CD4-positive, alpha-beta memory T cell (primary cell): ENCODE data around the gene OR51B5. TPM values are rescaled to one million over a fixed set of nuclear protein-coding genes. Genes with fewer than 3 reads are reported as not detected.
"Not testable (repeated sequence)": the region's sequence is repeated elsewhere in the genome, so short reads cannot be mapped to it uniquely, and the experiment has no call there.

Experiments
- CTCF ChIA-PET: fragments of 350-600 bp; sonication (Branson Sonifier 250); formaldehyde crosslinking; loops from one replicate; lab custom pipeline; 2021; ENCODE audit warnings: inconsistent platforms; ENCODE audit not compliant: partially characterized antibody; lab: Charles Lee
- POLR2A ChIA-PET: fragments of 350-600 bp; sonication (Branson Sonifier 250); formaldehyde crosslinking; loops from one replicate; lab custom pipeline; 2021; ENCODE audit not compliant: partially characterized antibody; lab: Charles Lee
- DNase-seq, 5 donors: peaks; one replicate each; pipeline versions ENCODE4 v3.0.0 to v3.0.0-alpha.2; 2020 to 2022; ENCODE audit warnings: mixed read lengths in 1 of 5
- H3K27ac ChIP-seq: one replicate; pipeline ENCODE4 v1.7.0; 2013; ENCODE audit warnings: low read depth, low read length
- H3K27me3 ChIP-seq: 2 replicates; pipeline ENCODE4 v1.7.0; 2013; ENCODE audit warnings: mild to moderate bottlenecking, low read length, moderate library complexity; ENCODE audit not compliant: insufficient read depth
- H3K36me3 ChIP-seq: 2 replicates; pipeline ENCODE4 v1.7.0; 2013; ENCODE audit warnings: mild to moderate bottlenecking, low read length, moderate library complexity; ENCODE audit not compliant: insufficient read depth
- H3K4me1 ChIP-seq: 2 replicates; pipeline ENCODE4 v1.7.0; 2013; ENCODE audit warnings: mild to moderate bottlenecking, low read length, moderate library complexity; ENCODE audit not compliant: insufficient read depth
- H3K4me3 ChIP-seq, 2 donors: one replicate each; pipeline ENCODE4 v1.7.0; 2013; ENCODE audit warnings: low read length in 2 of 2, mild to moderate bottlenecking in 1 of 2
- H3K9me3 ChIP-seq, 2 donors: one replicate each; pipeline ENCODE4 v1.7.0; 2013; ENCODE audit warnings: low read length in 2 of 2, control low read depth in 1 of 2; ENCODE audit not compliant: control insufficient read depth in 1 of 2
- H3K27ac Mint-ChIP-seq, 7 donors: one replicate each; pipeline ENCODE4 v1.8.0; 2020 to 2021; ENCODE audit warnings: mixed read lengths in 7 of 7, mild to moderate bottlenecking in 6 of 7, inconsistent platforms in 3 of 7, moderate library complexity in 3 of 7
- H3K27me3 Mint-ChIP-seq, 2 donors: one replicate each; pipeline ENCODE4 v1.8.0; 2020 to 2021; ENCODE audit warnings: mixed read lengths in 2 of 2
- H3K36me3 Mint-ChIP-seq, 2 donors: one replicate each; pipeline ENCODE4 v1.8.0; 2020 to 2021; ENCODE audit warnings: mixed read lengths in 2 of 2, inconsistent platforms in 1 of 2, mild to moderate bottlenecking in 1 of 2
- H3K4me1 Mint-ChIP-seq, 4 donors: one replicate each; pipeline ENCODE4 v1.8.0; 2020 to 2021; ENCODE audit warnings: mixed read lengths in 4 of 4, mild to moderate bottlenecking in 1 of 4
- H3K4me3 Mint-ChIP-seq, 8 donors: one replicate each; pipeline ENCODE4 v1.8.0; 2020 to 2021; ENCODE audit warnings: mixed read lengths in 8 of 8, mild to moderate bottlenecking in 7 of 8, moderate library complexity in 6 of 8, inconsistent platforms in 3 of 8
- H3K9me3 Mint-ChIP-seq, 8 donors: one replicate each; pipeline ENCODE4 v1.8.0; 2020 to 2021; ENCODE audit warnings: mixed read lengths in 8 of 8, mild to moderate bottlenecking in 5 of 8, inconsistent platforms in 3 of 8, moderate library complexity in 1 of 8
- intact Hi-C: fragments of 100-400 bp; cut with micrococcal nuclease; formaldehyde crosslinking; loops from one replicate; pipeline ENCODE4 v1.15.1; 2023
- polyA plus RNA-seq, 2 donors: library from polyadenylated mRNA; unstranded; fragments of 300-500 nt; fragmentation: Illumina TruSeq; gene quantifications; one replicate each; pipeline ENCODE4 v1.2.3, GENCODE V29; 2021
- total RNA-seq, 2 experiments: library from RNA; stranded (reverse); gene quantifications; one replicate each; pipeline ENCODE4 v1.2.3, GENCODE V29; 2021

The OR51B5 gene
- total and polyA plus RNA-seq, 4 experiments from 2014 or later: not detected

GRCh38 chr11:5367448-5368074 is 24.2 kb upstream of the OR51B5 start:
- intact Hi-C loops: no loop called here
- H3K4me1 Mint-ChIP-seq: no peaks in the 10 kb centered on the region
- Histone ChIP-seq H3K9me3 (no peaks in the 10 kb centered on the region), H3K4me3 (no peak overlapping the region), H3K36me3 (no peaks in the 10 kb centered on the region), H3K4me1 (no peaks in the 10 kb centered on the region), H3K27ac (no peak overlapping the region), H3K27me3 (no peaks in the 10 kb centered on the region)
- no peak overlapping the region for H3K27ac Mint-ChIP-seq
- ChIA-PET POLR2A (no interaction called here), CTCF (no interaction called here)
- H3K27me3 Mint-ChIP-seq: peaks cover 2 to 3% of the 10 kb centered on the region in 2 donors
- H3K36me3 Mint-ChIP-seq: no peaks in the 10 kb centered on the region
- no peak overlapping the region for H3K4me3 Mint-ChIP-seq
- no peak for DNase-seq
- H3K9me3 Mint-ChIP-seq: peaks cover 0 to under 1% (median 0%) of the 10 kb centered on the region in 8 donors

GRCh38 chr11:5366856-5367255 is 23.5 kb upstream of the OR51B5 start:
- peaks cover 2 to 3% of the 10 kb centered on the region in 2 donors for H3K27me3 Mint-ChIP-seq
- ChIA-PET POLR2A (no interaction called here), CTCF (no interaction called here)
- H3K9me3 Mint-ChIP-seq: no peaks in the 10 kb centered on the region
- Histone ChIP-seq H3K4me3 (no peak overlapping the region), H3K9me3 (no peaks in the 10 kb centered on the region), H3K36me3 (no peaks in the 10 kb centered on the region), H3K27me3 (no peaks in the 10 kb centered on the region), H3K4me1 (no peaks in the 10 kb centered on the region), H3K27ac (no peak overlapping the region)
- no peaks in the 10 kb centered on the region for H3K36me3 Mint-ChIP-seq
- DNase-seq: no peak
- H3K4me1 Mint-ChIP-seq: no peaks in the 10 kb centered on the region
- H3K27ac Mint-ChIP-seq: no peak overlapping the region
- no peak overlapping the region for H3K4me3 Mint-ChIP-seq
- intact Hi-C loops: no loop called here

GRCh38 chr11:5366365-5366764 is 23.0 kb upstream of the OR51B5 start:
- H3K36me3 ChIP-seq, POLR2A ChIA-PET, CTCF ChIA-PET, H3K27ac Mint-ChIP-seq, intact Hi-C loops, H3K27me3 ChIP-seq, H3K4me3 Mint-ChIP-seq, H3K9me3 ChIP-seq, DNase-seq, H3K4me1 ChIP-seq, H3K4me1 Mint-ChIP-seq, H3K9me3 Mint-ChIP-seq, H3K36me3 Mint-ChIP-seq, H3K27ac ChIP-seq, H3K27me3 Mint-ChIP-seq, H3K4me3 ChIP-seq: not testable (repeated sequence)

- no peaks in the 10 kb centered on the region for H3K36me3 ChIP-seq
- Mint-ChIP-seq H3K4me3 (no peak overlapping the region), H3K36me3 (no peaks in the 10 kb centered on the region), H3K27ac (no peak overlapping the region), H3K27me3 (peaks cover 2 to 3% of the 10 kb centered on the region in 2 donors), H3K4me1 (no peaks in the 10 kb centered on the region), H3K9me3 (peaks cover 0 to 6% (median 0%) of the 10 kb centered on the region in 8 donors)
- H3K27ac ChIP-seq: no peak overlapping the region
- no peaks in the 10 kb centered on the region for H3K4me1 ChIP-seq
- no peaks in the 10 kb centered on the region for H3K27me3 ChIP-seq
- no peak for DNase-seq
- ChIA-PET POLR2A (no interaction called here), CTCF (no interaction called here)
- H3K4me3 ChIP-seq: no peak overlapping the region
- no peaks in the 10 kb centered on the region for H3K9me3 ChIP-seq
- intact Hi-C loops: no loop called here
Observed at GRCh38 chr11:5364214-5364613, 20.9 kb upstream of the OR51B5 start.

- H3K9me3 Mint-ChIP-seq: peaks cover 0 to 6% (median 0%) of the 10 kb centered on the region in 8 donors
- ChIA-PET POLR2A (no interaction called here), CTCF (no interaction called here)
- H3K9me3 ChIP-seq: no peaks in the 10 kb centered on the region
- no peaks in the 10 kb centered on the region for H3K36me3 Mint-ChIP-seq
- no peak for DNase-seq
- no peak overlapping the region for H3K4me3 ChIP-seq
- H3K36me3 ChIP-seq: no peaks in the 10 kb centered on the region
- H3K27ac ChIP-seq: no peak overlapping the region
- no peaks in the 10 kb centered on the region for H3K27me3 ChIP-seq
- intact Hi-C loops: no loop called here
- no peaks in the 10 kb centered on the region for H3K4me1 Mint-ChIP-seq
- no peaks in the 10 kb centered on the region for H3K4me1 ChIP-seq
- no peak overlapping the region for H3K27ac Mint-ChIP-seq
- no peak overlapping the region for H3K4me3 Mint-ChIP-seq
- H3K27me3 Mint-ChIP-seq: peaks cover 2 to 3% of the 10 kb centered on the region in 2 donors
Observed at GRCh38 chr11:5363679-5364078, 20.4 kb upstream of the OR51B5 start.

- no peak overlapping the region for H3K27ac Mint-ChIP-seq
- ChIA-PET POLR2A (no interaction called here), CTCF (no interaction called here)
- no peaks in the 10 kb centered on the region for H3K36me3 ChIP-seq
- no peak overlapping the region for H3K27ac ChIP-seq
- no peaks in the 10 kb centered on the region for H3K27me3 ChIP-seq
- DNase-seq: no peak
- peaks cover 0 to 10% (median 0%) of the 10 kb centered on the region in 8 donors for H3K9me3 Mint-ChIP-seq
- H3K9me3 ChIP-seq: no peaks in the 10 kb centered on the region
- no peaks in the 10 kb centered on the region for H3K36me3 Mint-ChIP-seq
- H3K4me1 Mint-ChIP-seq: no peaks in the 10 kb centered on the region
- no peak overlapping the region for H3K4me3 ChIP-seq
- H3K4me1 ChIP-seq: no peaks in the 10 kb centered on the region
- H3K27me3 Mint-ChIP-seq: peaks cover 2 to 3% of the 10 kb centered on the region in 2 donors
- H3K4me3 Mint-ChIP-seq: no peak overlapping the region
- intact Hi-C loops: no loop called here
Observed at GRCh38 chr11:5362017-5362625, 18.8 kb upstream of the OR51B5 start.

GRCh38 chr11:5356031-5356430 is 12.7 kb upstream of the OR51B5 start:
- H3K27me3 ChIP-seq, CTCF ChIA-PET, H3K27me3 Mint-ChIP-seq, H3K27ac Mint-ChIP-seq, DNase-seq, H3K9me3 Mint-ChIP-seq, H3K4me3 Mint-ChIP-seq, H3K9me3 ChIP-seq, H3K36me3 ChIP-seq, H3K4me3 ChIP-seq, H3K4me1 ChIP-seq, H3K4me1 Mint-ChIP-seq, H3K36me3 Mint-ChIP-seq, POLR2A ChIA-PET, H3K27ac ChIP-seq, intact Hi-C loops: not testable (repeated sequence)
